ENCODE data around the gene OTOG. TPM values are rescaled to one million over a fixed set of nuclear protein-coding genes. Genes with fewer than 3 reads are reported as not detected.

Gene OTOG
- total and polyA plus RNA-seq, 4 donors: not detected

- WGBS, 2 donors: 90% methylated on average over 4 of the region's 4 CpGs
- no peak for DNase-seq
These were observed 32.6 kb upstream of the OTOG start for GRCh38 chr11:17514476-17514875.

GRCh38 chr11:17515443-17516176 lies 31.4 kb upstream of the OTOG start:
- Histone ChIP-seq H3K4me1 (ENCODE audit: control insufficient read depth in 1 of 2, insufficient read depth in 2 of 2, low read length in 2 of 2) (no peaks in the 10 kb centered on the region), H3K27me3 (ENCODE audit: control insufficient read depth in 1 of 2, insufficient read depth in 2 of 2, low read length in 1 of 2) (no peaks in the 10 kb centered on the region), H3K36me3 (ENCODE audit: control insufficient read depth in 1 of 2, insufficient read depth in 2 of 2, low read length in 1 of 2) (no peaks in the 10 kb centered on the region), H3K4me3 (ENCODE audit: low read length in 2 of 2) (no peak overlapping the region), H3K27ac (ENCODE audit: low read depth in 1 of 2, low read length in 2 of 2) (no peak overlapping the region), H3K9me3 (ENCODE audit: control insufficient read depth, low read length) (no peaks in the 10 kb centered on the region)
- DNase-seq (no peak), ATAC-seq (ENCODE audit: low FRiP score) (no peak)
- 66 to 73% methylated on average over 5 of the region's 5 CpGs for WGBS, 2 donors
- intact Hi-C loops (cut with DNase I): no loop called here

More at GRCh38 chr11:17514476-17514875, 32.6 kb upstream of the OTOG start:
- H3K27ac ChIP-seq (ENCODE audit: low read depth in 1 of 2, low read length in 2 of 2): no peak overlapping the region
- no peak for ATAC-seq (ENCODE audit: low FRiP score)
- no peaks in the 10 kb centered on the region for H3K9me3 ChIP-seq (ENCODE audit: control insufficient read depth, low read length)
- H3K27me3 ChIP-seq (ENCODE audit: control insufficient read depth in 1 of 2, insufficient read depth in 2 of 2, low read length in 1 of 2): no peaks in the 10 kb centered on the region
- no peaks in the 10 kb centered on the region for H3K4me1 ChIP-seq (ENCODE audit: control insufficient read depth in 1 of 2, insufficient read depth in 2 of 2, low read length in 2 of 2)
- intact Hi-C loops (cut with DNase I): no loop called here
- H3K36me3 ChIP-seq (ENCODE audit: control insufficient read depth in 1 of 2, insufficient read depth in 2 of 2, low read length in 1 of 2): no peaks in the 10 kb centered on the region
- no peak overlapping the region for H3K4me3 ChIP-seq (ENCODE audit: low read length in 2 of 2)

- 93 to 94% methylated on average over 7 of the region's 7 CpGs for WGBS, 2 donors
- no peak overlapping the region for H3K27ac ChIP-seq (ENCODE audit: low read depth in 1 of 2, low read length in 2 of 2)
- H3K27me3 ChIP-seq (ENCODE audit: control insufficient read depth in 1 of 2, insufficient read depth in 2 of 2, low read length in 1 of 2): no peaks in the 10 kb centered on the region
- H3K4me3 ChIP-seq (ENCODE audit: low read length in 2 of 2): no peak overlapping the region
- ATAC-seq (ENCODE audit: low FRiP score) (no peak), DNase-seq (no peak)
- intact Hi-C loops (cut with DNase I): no loop called here
- no peaks in the 10 kb centered on the region for H3K4me1 ChIP-seq (ENCODE audit: control insufficient read depth in 1 of 2, insufficient read depth in 2 of 2, low read length in 2 of 2)
- no peaks in the 10 kb centered on the region for H3K36me3 ChIP-seq (ENCODE audit: control insufficient read depth in 1 of 2, insufficient read depth in 2 of 2, low read length in 1 of 2)
- no peaks in the 10 kb centered on the region for H3K9me3 ChIP-seq (ENCODE audit: control insufficient read depth, low read length)
These were observed 30.4 kb upstream of the OTOG start for GRCh38 chr11:17516551-17517150.

- intact Hi-C loops (cut with DNase I): no loop called here
- WGBS, 2 donors: 95 to 99% methylated on average over 10 of the region's 10 CpGs
- H3K36me3 ChIP-seq (ENCODE audit: control insufficient read depth in 1 of 2, insufficient read depth in 2 of 2, low read length in 1 of 2): no peaks in the 10 kb centered on the region
- no peak for ATAC-seq (ENCODE audit: low FRiP score)
- H3K4me3 ChIP-seq (ENCODE audit: low read length in 2 of 2): no peak overlapping the region
- no peaks in the 10 kb centered on the region for H3K27me3 ChIP-seq (ENCODE audit: control insufficient read depth in 1 of 2, insufficient read depth in 2 of 2, low read length in 1 of 2)
- no peaks in the 10 kb centered on the region for H3K9me3 ChIP-seq (ENCODE audit: control insufficient read depth, low read length)
- no peak overlapping the region for H3K27ac ChIP-seq (ENCODE audit: low read depth in 1 of 2, low read length in 2 of 2)
- DNase-seq: no peak
- H3K4me1 ChIP-seq (ENCODE audit: control insufficient read depth in 1 of 2, insufficient read depth in 2 of 2, low read length in 2 of 2): no peaks in the 10 kb centered on the region
These were observed 29.9 kb upstream of the OTOG start for GRCh38 chr11:17517186-17517585.

GRCh38 chr11:17518366-17518765 lies 28.7 kb upstream of the OTOG start:
- intact Hi-C loops (cut with DNase I): no loop called here
- H3K9me3 ChIP-seq (ENCODE audit: control insufficient read depth, low read length): no peaks in the 10 kb centered on the region

GRCh38 chr11:17519061-17519885 lies 27.8 kb upstream of the OTOG start:
- no peak for DNase-seq
- H3K4me1 ChIP-seq (ENCODE audit: control insufficient read depth in 1 of 2, insufficient read depth in 2 of 2, low read length in 2 of 2): no peaks in the 10 kb centered on the region
- H3K27me3 ChIP-seq (ENCODE audit: control insufficient read depth in 1 of 2, insufficient read depth in 2 of 2, low read length in 1 of 2): no peaks in the 10 kb centered on the region
- no peak overlapping the region for H3K27ac ChIP-seq (ENCODE audit: low read depth in 1 of 2, low read length in 2 of 2)
- ATAC-seq (ENCODE audit: low FRiP score): no peak
- WGBS, 2 donors: 86 to 90% methylated on average over 7 of the region's 7 CpGs
- H3K4me3 ChIP-seq (ENCODE audit: low read length in 2 of 2): no peak overlapping the region
- H3K9me3 ChIP-seq (ENCODE audit: control insufficient read depth, low read length): no peaks in the 10 kb centered on the region
- intact Hi-C loops (cut with DNase I): no loop called here
- H3K36me3 ChIP-seq (ENCODE audit: control insufficient read depth in 1 of 2, insufficient read depth in 2 of 2, low read length in 1 of 2): no peaks in the 10 kb centered on the region

More at GRCh38 chr11:17518366-17518765, 28.7 kb upstream of the OTOG start:
- WGBS, 2 donors: 82 to 98% methylated on average over 2 of the region's 2 CpGs
- ATAC-seq (ENCODE audit: low FRiP score) (no peak), DNase-seq (no peak)
- no peaks in the 10 kb centered on the region for H3K27me3 ChIP-seq (ENCODE audit: control insufficient read depth in 1 of 2, insufficient read depth in 2 of 2, low read length in 1 of 2)
- H3K27ac ChIP-seq (ENCODE audit: low read depth in 1 of 2, low read length in 2 of 2): no peak overlapping the region
- no peak overlapping the region for H3K4me3 ChIP-seq (ENCODE audit: low read length in 2 of 2)
- H3K36me3 ChIP-seq (ENCODE audit: control insufficient read depth in 1 of 2, insufficient read depth in 2 of 2, low read length in 1 of 2): no peaks in the 10 kb centered on the region
- H3K4me1 ChIP-seq (ENCODE audit: control insufficient read depth in 1 of 2, insufficient read depth in 2 of 2, low read length in 2 of 2): no peaks in the 10 kb centered on the region

- intact Hi-C loops (cut with DNase I): no loop called here
- no peaks in the 10 kb centered on the region for H3K36me3 ChIP-seq (ENCODE audit: control insufficient read depth in 1 of 2, insufficient read depth in 2 of 2, low read length in 1 of 2)
- DNase-seq (no peak), ATAC-seq (ENCODE audit: low FRiP score) (no peak)
- no peak overlapping the region for H3K27ac ChIP-seq (ENCODE audit: low read depth in 1 of 2, low read length in 2 of 2)
- no peaks in the 10 kb centered on the region for H3K4me1 ChIP-seq (ENCODE audit: control insufficient read depth in 1 of 2, insufficient read depth in 2 of 2, low read length in 2 of 2)
- no peak overlapping the region for H3K4me3 ChIP-seq (ENCODE audit: low read length in 2 of 2)
- no peaks in the 10 kb centered on the region for H3K9me3 ChIP-seq (ENCODE audit: control insufficient read depth, low read length)
- WGBS, 2 donors: 91 to 92% methylated on average over 11 of the region's 11 CpGs
- no peaks in the 10 kb centered on the region for H3K27me3 ChIP-seq (ENCODE audit: control insufficient read depth in 1 of 2, insufficient read depth in 2 of 2, low read length in 1 of 2)
These were observed 25.8 kb upstream of the OTOG start for GRCh38 chr11:17521106-17521900.

GRCh38 chr11:17522655-17523054 lies 24.4 kb upstream of the OTOG start:
- DNase-seq: no peak
- intact Hi-C loops (cut with DNase I): no loop called here
- no peak overlapping the region for H3K4me3 ChIP-seq (ENCODE audit: low read length in 2 of 2)
- no peaks in the 10 kb centered on the region for H3K27me3 ChIP-seq (ENCODE audit: control insufficient read depth in 1 of 2, insufficient read depth in 2 of 2, low read length in 1 of 2)
- no peaks in the 10 kb centered on the region for H3K4me1 ChIP-seq (ENCODE audit: control insufficient read depth in 1 of 2, insufficient read depth in 2 of 2, low read length in 2 of 2)
- ATAC-seq (ENCODE audit: low FRiP score): no peak
- WGBS, 2 donors: 88% methylated on average over 17 of the region's 17 CpGs
- H3K9me3 ChIP-seq (ENCODE audit: control insufficient read depth, low read length): no peaks in the 10 kb centered on the region
- H3K27ac ChIP-seq (ENCODE audit: low read depth in 1 of 2, low read length in 2 of 2): no peak overlapping the region
- H3K36me3 ChIP-seq (ENCODE audit: control insufficient read depth in 1 of 2, insufficient read depth in 2 of 2, low read length in 1 of 2): no peaks in the 10 kb centered on the region
